Nephron progenitor cell (in vitro differentiated cells): ENCODE measurements around the gene TEX28.
A peak's percentile ranks its signal among the peaks of the same experiment; 100 is the strongest.

ENCODE experiments used
- DNase-seq: peaks from one replicate; pipeline ENCODE4 v3.0.0; 2021
- H3K27ac Mint-ChIP-seq: 2 replicates; pipeline ENCODE4 v1.8.0; 2021; ENCODE audit warnings: mild to moderate bottlenecking, moderate library complexity, mixed read lengths
- H3K27me3 Mint-ChIP-seq: 2 replicates; pipeline ENCODE4 v1.8.0; 2021; ENCODE audit warnings: mild to moderate bottlenecking, low read depth, mixed read lengths; ENCODE audit not compliant: poor library complexity
- H3K36me3 Mint-ChIP-seq: 2 replicates; pipeline ENCODE4 v1.8.0; 2021; ENCODE audit warnings: low read depth, mixed read lengths
- H3K4me1 Mint-ChIP-seq: 2 replicates; pipeline ENCODE4 v1.8.0; 2021; ENCODE audit warnings: mixed read lengths
- H3K4me3 Mint-ChIP-seq: 2 replicates; pipeline ENCODE4 v1.8.0; 2021; ENCODE audit warnings: mild to moderate bottlenecking, moderate library complexity, mixed read lengths
- H3K9me3 Mint-ChIP-seq: 2 replicates; pipeline ENCODE4 v1.8.0; 2021; ENCODE audit warnings: mild to moderate bottlenecking, moderate library complexity, mixed read lengths
- TF ChIP-seq, protein P1 (sequence below): fragments of 200-600 bp; sonication (generic); IDR thresholded peaks from 2 replicates; pipeline ENCODE4 v1.5.0; 2021; ENCODE audit warnings: antibody characterized with exemption

TEX28 gene

DNA sequence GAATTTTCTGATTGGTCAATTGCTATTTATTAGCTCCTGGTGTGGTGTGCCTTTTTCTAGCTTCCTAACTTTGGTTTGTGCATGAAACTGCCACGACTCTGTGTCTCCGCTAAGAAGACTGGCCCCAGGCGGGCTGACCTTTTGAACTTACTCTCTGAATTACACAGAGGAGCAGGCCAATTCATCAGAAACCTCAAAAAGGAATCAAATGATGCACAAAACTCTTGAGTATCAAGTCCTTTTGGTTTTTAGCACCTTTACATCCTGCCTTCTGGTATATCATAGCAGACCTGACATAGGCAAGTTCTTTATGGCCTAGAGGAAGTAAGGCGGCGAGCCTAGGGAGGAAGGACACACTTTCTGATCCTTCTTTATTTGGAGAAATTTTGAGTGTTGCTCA lies 18.2 kb upstream of the TEX28 start:
- DNase-seq, result no peak
- H3K4me1 Mint-ChIP-seq, result peaks cover 42% of the 10 kb centered on the region
- peaks cover 69% of the 10 kb centered on the region for H3K9me3 Mint-ChIP-seq
- peaks cover 5% of the 10 kb centered on the region for H3K27me3 Mint-ChIP-seq
- H3K27ac Mint-ChIP-seq, result no peak overlapping the region
- no peaks in the 10 kb centered on the region for H3K36me3 Mint-ChIP-seq
- TF ChIP-seq, protein P1, sequence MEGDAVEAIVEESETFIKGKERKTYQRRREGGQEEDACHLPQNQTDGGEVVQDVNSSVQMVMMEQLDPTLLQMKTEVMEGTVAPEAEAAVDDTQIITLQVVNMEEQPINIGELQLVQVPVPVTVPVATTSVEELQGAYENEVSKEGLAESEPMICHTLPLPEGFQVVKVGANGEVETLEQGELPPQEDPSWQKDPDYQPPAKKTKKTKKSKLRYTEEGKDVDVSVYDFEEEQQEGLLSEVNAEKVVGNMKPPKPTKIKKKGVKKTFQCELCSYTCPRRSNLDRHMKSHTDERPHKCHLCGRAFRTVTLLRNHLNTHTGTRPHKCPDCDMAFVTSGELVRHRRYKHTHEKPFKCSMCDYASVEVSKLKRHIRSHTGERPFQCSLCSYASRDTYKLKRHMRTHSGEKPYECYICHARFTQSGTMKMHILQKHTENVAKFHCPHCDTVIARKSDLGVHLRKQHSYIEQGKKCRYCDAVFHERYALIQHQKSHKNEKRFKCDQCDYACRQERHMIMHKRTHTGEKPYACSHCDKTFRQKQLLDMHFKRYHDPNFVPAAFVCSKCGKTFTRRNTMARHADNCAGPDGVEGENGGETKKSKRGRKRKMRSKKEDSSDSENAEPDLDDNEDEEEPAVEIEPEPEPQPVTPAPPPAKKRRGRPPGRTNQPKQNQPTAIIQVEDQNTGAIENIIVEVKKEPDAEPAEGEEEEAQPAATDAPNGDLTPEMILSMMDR, result no peak
- no peak overlapping the region for H3K4me3 Mint-ChIP-seq

DNA sequence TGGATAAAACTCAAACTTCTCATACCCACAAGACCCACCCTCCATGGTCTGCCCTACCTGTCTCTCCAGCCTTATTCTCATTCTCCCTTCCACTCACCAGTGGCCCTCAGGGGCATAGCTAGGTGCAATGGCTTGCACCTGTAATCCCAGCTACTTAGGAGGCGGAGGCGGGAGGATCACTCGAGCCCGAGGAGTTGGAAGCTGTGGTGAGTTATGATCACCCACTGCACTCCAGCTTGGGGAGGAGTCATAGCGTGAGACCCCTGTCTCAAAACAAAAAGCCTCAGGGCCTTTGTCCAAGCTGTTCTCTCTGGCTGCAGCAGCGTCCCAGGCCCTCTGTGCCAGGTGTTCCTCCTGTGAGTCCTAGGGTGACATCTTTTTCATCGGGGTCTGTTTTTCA lies 17.2 kb upstream of the TEX28 start:
- no peaks in the 10 kb centered on the region for H3K36me3 Mint-ChIP-seq
- peaks cover 44% of the 10 kb centered on the region for H3K4me1 Mint-ChIP-seq
- TF ChIP-seq, protein P1, result no peak
- no peak for DNase-seq
- no peak overlapping the region for H3K4me3 Mint-ChIP-seq
- H3K27ac Mint-ChIP-seq, result no peak overlapping the region
- peaks cover 4% of the 10 kb centered on the region for H3K27me3 Mint-ChIP-seq
- H3K9me3 Mint-ChIP-seq, result peaks cover 70% of the 10 kb centered on the region

DNA sequence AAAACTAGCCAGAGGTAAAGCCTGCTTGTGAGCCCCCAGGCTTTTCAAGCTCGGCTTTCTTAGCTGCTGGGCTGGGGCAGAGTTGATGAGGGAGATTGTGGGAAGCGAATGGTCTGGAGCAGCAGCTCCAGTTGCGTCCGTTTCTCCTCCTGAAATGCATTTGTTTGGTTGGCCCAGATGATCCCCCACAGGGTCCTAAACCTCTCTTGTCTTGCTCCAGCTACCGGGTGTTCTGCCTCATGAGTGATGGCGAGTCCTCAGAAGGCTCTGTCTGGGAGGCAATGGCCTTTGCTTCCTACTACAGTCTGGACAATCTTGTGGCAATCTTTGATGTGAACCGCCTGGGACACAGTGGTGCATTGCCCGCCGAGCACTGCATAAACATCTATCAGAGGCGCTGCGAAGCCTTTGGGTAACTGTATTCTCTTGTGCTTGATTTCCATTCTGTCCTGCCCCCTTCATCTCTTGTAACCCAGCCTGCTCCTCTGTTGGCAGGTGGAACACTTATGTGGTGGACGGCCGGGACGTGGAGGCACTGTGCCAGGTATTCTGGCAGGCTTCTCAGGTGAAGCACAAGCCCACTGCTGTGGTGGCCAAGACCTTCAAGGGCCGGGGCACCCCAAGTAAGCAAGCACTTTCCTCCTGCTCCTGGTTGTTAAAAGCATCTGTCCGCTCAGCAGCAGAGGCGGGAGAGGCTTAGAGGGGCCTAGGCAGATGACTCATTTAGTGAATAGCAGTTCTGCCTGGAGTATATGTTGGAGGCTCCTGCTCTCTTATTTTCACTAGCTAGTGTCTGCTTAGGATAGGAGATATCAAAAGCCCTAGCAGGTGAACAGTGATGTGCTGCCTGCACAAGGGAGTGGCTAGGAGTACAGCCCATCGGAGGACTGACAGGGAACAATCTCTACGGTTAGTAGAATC lies 16.0 kb upstream of the TEX28 start:
- Mint-ChIP-seq H3K4me1 (peaks cover 46% of the 10 kb centered on the region), H3K27me3 (peaks cover 4% of the 10 kb centered on the region), H3K4me3 (no peak overlapping the region), H3K9me3 (peaks cover 76% of the 10 kb centered on the region), H3K36me3 (no peaks in the 10 kb centered on the region), H3K27ac (no peak overlapping the region)
- TF ChIP-seq, protein P1, result no peak
- DNase-seq, result no peak

DNA sequence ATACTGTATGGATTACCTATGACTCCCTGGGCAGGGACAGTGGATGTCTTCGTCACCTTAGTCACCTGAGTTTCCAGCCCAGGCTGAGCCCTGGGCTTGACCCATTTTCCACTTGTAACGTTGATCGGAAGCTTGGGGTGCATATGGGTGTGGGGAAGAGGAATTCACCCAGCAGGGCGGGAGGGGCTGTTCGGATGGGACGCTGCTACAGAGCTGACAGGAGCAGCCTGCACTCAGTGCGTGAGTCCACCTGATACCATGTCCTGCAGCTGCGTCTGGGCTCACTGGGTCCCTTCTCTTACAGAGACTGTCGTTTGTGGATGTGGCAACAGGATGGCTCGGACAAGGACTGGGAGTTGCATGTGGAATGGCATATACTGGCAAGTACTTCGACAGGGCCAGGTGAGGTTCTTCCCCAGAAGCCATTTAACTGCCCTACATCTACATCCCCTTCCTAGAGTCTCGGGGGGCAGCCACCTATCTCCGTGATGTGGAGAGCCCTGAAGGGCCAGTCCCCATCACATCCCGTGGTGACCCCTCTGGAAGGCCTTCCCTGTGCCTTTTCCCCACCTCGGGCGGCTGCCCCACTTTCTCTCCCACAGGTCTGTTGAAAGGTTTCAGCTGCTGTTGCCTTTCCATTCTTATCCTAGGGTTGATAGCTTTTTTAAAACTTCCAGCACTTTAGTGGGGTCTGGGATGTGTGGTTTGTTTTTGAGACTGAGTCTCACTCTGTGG lies 14.3 kb upstream of the TEX28 start:
- DNase-seq, result no peak
- Mint-ChIP-seq H3K27ac (no peak overlapping the region), H3K9me3 (peaks cover 75% of the 10 kb centered on the region), H3K4me1 (peaks cover 62% of the 10 kb centered on the region), H3K4me3 (no peak overlapping the region), H3K36me3 (no peaks in the 10 kb centered on the region), H3K27me3 (peaks cover 4% of the 10 kb centered on the region)
- TF ChIP-seq, protein P1, result no peak

DNA sequence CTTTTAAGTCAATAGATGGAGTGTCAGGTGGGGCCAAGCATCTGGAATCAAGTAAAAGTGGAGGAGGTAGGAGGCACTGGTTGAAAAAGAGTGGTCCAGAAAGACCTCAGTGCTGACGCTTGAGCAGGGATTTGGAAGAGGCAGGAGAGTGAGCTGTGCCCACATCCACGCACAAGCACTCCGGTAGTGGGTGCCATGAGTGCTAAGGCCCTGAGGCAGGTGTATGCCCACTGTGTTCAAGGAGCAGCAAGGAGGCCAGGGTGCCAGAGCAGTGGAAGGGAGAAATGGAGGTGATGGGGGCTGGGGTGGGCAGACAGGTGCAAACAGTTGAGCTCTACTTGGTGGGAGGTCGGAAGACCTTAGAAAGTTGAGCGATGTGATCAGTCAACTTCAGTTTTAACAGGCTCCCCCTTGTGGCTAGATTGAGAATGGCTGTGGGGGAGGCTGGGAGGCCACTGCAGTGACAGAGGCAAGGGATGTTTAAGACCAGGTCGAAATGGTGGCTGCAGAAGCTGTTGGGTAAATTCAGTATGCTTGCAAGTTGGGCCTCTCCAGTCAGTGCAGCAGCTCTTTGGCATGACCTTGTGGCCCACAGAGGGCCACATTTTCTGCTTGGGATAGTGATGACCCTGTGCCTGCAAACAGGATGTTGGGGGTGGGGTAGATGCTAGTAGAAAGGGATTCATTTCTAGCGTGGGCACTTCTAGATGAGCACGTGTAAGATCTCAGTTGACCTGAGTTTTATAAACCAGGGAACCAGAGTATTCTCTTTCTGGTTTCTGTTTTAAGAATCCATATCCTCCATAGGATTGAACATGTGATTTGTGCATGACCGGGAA lies 13.4 kb upstream of the TEX28 start:
- DNase-seq, result peak; percentile 75
- H3K27ac Mint-ChIP-seq, result peak overlapping the region; percentile 74
- H3K4me1 Mint-ChIP-seq, result peaks cover 68% of the 10 kb centered on the region
- TF ChIP-seq, protein P1, result peak; percentile 49
- peaks cover 76% of the 10 kb centered on the region for H3K9me3 Mint-ChIP-seq
- H3K36me3 Mint-ChIP-seq, result no peaks in the 10 kb centered on the region
- peaks cover 4% of the 10 kb centered on the region for H3K27me3 Mint-ChIP-seq
- H3K4me3 Mint-ChIP-seq, result no peak overlapping the region
